ENCODE results near the gene TCEA2. TPM values are rescaled to one million over a fixed set of nuclear protein-coding genes. Genes with fewer than 3 reads are reported as not detected.

The TCEA2 gene
- polyA plus RNA-seq, 5 donors, result 55.7 to 102 (median 79.6) TPM

DNA sequence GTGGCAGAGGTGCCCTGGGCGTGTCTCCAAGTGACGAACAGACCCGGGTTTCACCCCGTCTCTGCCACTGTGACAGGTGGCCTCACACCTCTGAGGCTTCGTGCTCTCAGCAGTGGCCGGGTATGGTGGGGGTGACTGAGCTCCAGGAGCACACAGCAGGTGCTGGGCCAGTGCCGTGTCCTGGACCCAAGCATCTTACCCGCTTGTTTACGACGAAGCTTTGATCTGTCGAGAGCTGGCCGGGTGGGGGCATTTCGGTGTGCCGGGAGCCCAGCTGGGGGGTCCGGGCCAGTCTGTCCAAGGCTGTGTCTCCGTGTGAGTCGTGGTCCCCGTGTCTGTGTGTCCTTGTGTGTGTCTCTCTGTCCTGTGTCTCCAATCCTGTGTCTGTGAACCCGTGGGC lies 28.3 kb downstream of the TCEA2 start:
- no peak for DNase-seq

DNA sequence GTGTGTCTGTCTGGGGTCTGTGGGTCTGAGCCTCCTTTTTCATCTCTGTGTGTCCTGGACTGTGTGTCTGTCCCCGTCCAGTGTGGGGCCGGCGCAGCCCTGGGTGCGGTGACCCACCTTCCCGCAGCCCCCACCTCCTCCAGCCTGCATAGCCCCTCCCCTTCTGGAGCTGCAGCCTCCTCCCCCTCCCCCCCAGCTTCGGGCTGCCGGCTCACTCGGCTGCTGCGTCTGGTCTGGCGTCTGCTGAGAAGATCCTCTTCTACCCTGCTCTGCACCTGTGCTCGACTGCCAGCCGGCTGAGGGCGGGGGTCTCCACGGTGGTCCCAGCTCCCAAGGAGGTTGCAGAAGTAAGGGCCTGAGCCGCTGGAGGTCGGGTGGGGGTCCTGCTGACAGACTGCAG lies 28.8 kb downstream of the TCEA2 start:
- DNase-seq, result no peak

DNA sequence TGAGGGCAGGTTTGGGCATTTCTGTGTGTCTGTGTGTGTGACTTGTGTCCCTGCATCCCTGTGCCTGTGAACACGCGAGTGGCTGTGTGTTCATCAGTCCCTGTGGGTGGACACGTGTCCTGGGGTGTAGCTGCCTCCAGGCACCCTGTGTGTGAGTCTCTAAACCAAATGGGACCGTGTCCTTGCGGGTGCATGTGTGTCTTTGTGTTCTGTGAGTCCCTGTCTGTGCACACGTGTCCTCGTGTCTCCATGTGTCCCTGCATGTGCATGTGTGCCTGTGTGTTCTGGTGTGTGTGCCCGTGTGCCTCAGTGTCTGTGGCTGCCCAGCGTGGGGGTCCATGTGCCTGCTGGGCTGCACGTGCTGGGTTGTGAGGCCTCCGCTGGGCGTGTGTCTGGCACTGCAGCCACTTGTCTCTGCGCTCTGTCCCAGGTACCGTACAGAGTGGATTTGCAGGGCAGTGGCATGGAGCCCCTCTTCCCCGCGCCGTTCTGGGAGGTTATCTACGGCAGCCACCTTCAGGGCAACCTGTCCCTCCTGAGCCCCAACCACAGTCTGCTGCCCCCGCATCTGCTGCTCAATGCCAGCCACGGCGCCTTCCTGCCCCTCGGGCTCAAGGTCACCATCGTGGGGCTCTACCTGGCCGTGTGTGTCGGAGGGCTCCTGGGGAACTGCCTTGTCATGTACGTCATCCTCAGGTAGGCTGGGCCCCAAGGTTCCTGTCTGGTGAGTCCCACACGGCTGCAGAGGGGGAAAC lies 29.4 kb downstream of the TCEA2 start:
- no peak for DNase-seq

DNA sequence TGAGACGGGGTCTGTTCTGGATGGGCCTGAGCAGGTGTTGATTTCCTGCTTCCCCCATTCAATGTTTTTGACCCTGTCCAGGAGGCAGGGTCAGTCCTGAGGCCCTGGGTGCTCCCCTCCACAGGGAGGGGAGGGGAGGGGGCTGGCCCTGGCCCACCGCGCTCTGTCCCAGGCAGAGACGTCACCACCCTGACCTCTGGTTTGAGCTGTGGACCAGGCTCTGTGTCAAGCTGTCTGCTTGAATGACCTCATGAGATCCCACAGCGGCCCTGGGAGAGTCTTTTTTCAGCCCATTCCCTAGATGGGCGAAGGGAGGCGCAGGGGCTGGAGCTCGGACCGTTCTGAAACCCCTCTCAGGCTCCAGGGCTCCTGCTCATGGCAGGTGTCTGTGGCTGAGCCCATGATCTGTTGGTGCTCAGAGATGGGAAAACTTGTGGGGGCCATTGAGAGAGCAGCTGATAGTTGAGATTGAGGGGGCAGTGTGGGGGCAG lies 30.1 kb downstream of the TCEA2 start:
- DNase-seq, result no peak

DNA sequence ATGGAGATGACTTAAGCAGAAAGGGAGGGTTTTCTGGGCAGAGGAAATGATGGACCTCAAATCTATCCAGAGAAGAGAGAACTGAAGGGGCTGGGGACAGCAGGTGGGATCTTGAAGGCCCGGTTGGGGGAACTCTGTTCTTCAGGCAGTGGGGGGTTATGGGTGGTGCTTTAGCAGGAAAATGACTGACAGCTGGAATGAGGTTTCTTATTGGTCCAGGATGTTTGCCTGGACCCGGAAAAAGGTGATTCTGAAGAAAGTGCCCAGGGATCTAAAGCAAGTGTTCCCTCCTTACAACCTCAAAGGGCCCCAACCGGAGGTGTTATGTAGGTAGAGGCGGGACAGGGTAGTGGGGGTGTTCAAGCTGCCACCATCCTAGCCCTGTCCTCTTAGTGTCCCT lies 32.5 kb downstream of the TCEA2 start:
- no peak for DNase-seq

DNA sequence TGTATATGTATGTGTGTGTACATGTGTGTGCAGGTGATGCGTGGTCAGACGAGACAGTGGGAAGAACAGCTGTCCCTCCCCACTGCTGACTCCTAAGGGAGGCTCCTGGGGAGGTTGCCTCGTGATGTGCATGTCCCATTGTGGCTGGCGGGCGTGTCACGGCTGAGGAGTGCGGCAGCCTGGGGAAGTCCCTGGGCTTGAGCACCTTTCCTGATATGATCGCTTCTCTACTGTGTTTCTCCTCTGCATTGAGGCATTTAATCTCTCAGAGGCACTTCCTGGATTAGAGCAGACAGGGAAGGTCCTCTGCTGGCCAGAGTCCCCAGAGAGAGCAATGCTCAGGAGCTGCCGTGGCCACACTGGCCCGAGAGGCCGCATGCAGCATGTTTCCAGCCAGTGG lies 32.9 kb downstream of the TCEA2 start:
- no peak for DNase-seq

DNA sequence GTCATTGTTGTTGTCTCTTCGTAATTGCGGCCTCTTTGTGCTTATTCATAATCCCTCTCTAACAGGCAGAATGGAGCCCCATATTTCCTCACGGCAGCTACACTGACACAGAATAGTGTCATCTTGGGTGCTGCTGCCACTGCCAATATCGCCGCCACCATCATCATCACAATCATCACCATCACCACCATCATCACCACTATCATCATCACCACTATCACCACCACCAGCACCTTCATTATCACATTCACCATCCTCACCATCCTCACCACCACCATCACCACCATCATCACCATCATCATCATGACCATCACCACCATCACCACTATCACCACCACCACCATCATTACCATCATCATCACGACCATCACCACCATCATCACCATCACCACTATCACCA lies 33.5 kb downstream of the TCEA2 start:
- DNase-seq, result no peak

DNA sequence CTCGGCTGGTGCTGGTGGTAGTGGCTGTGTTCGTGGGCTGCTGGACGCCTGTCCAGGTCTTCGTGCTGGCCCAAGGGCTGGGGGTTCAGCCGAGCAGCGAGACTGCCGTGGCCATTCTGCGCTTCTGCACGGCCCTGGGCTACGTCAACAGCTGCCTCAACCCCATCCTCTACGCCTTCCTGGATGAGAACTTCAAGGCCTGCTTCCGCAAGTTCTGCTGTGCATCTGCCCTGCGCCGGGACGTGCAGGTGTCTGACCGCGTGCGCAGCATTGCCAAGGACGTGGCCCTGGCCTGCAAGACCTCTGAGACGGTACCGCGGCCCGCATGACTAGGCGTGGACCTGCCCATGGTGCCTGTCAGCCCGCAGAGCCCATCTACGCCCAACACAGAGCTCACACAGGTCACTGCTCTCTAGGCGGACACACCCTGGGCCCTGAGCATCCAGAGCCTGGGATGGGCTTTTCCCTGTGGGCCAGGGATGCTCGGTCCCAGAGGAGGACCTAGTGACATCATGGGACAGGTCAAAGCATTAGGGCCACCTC lies 35.5 kb downstream of the TCEA2 start:
- DNase-seq, result no peak

DNA sequence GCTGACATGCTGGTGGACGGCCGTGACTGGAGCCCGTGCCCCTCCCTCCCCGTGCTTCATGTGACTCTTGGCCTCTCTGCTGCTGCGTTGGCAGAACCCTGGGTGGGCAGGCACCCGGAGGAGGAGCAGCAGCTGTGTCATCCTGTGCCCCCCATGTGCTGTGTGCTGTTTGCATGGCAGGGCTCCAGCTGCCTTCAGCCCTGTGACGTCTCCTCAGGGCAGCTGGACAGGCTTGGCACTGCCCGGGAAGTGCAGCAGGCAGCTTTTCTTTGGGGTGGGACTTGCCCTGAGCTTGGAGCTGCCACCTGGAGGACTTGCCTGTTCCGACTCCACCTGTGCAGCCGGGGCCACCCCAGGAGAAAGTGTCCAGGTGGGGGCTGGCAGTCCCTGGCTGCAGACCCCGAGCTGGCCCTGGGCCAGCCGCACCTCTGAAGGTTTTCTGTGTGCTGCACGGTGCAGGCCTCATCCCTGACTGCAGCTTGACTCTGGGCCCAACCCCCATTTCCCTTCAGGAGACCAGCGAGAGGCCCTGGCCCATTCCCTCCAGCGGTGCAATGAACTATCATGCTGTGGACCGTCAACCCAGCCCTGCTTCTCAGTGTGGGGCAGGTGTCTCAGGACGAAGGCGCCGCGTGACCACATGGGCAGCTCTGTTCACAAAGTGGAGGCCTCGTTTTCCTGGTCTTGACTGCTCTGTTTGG lies 36.2 kb downstream of the TCEA2 start:
- DNase-seq, result no peak

DNA sequence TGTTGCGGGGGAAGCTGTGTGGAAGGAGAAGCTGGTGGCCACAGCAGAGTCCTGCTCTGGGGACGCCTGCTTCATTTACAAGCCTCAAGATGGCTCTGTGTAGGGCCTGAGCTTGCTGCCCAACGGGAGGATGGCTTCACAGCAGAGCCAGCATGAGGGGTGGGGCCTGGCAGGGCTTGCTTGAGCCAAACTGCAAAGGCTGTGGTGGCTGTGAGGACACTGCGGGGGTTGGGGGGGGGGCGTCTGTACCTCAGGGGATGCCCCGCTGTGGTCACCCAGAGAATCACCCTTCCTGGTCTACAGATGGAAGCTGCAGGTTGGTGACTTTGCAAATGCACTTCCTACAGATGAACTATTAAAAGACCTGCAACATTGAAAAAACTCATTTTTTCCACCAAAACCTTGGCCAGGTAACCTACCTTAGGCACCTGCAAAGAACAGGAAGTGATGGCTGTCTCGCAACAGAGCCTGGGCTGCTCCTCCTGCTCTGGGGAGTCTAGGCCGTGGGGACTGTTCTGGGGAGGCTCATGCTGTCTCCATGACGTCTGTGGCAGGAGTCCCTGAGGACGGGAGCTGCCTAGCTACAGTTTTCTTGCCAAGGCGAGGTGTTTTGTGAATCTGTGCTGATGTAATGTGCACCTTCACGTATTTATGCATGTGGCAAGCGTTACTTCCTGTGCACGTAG lies 37.0 kb downstream of the TCEA2 start:
- DNase-seq, result no peak

DNA sequence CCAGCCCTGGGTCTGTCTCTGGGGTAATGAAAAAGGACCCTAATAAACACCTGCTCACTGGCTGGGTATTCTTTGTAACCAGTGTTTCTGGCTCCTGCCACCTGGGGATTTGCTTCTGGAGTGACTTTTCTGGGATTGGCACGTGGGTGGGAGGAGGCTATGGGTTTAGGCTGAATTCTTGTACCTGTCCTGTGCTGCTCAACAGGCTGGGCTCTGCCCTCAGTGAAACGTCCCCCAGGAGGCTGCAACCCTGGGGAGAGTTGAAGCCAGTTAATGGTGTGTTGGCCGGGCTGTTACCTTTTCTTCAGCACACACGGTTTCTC lies 37.5 kb downstream of the TCEA2 start:
- DNase-seq, result no peak

DNA sequence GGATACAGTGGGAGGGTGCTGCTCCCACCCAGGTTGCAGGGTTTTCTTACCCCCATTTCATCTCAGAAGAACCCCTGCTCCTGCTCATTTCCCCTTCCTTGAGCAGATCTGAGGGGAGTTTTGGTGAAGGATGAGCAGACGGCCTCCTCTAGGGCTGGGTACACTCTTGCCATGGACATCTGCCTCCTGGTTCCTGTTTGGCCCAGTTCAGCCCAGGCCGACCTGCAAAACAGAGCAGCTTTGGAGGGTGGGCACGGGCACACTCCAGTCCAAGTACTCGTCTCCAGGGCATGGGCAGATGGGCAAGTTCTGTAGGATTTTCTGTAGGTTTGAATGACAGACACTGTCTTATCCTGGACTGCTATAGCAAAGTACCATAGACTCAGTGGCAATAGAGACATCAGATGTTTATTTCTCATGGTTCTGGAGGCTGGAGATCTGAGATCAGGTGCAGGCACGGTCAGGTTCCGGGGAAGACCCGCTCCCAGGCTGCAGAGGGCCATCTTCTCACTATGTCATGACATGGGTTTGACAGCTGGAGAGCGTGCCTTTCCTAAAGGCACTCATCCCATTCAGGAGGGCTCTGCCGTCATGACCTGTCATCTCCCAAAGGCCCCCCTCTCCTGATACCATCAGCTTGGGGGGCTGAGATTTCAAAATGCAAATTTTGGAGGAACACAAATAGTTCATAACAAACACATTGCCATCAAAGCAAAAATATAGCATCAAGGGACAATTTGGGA lies 38.1 kb downstream of the TCEA2 start:
- DNase-seq, result no peak

DNA sequence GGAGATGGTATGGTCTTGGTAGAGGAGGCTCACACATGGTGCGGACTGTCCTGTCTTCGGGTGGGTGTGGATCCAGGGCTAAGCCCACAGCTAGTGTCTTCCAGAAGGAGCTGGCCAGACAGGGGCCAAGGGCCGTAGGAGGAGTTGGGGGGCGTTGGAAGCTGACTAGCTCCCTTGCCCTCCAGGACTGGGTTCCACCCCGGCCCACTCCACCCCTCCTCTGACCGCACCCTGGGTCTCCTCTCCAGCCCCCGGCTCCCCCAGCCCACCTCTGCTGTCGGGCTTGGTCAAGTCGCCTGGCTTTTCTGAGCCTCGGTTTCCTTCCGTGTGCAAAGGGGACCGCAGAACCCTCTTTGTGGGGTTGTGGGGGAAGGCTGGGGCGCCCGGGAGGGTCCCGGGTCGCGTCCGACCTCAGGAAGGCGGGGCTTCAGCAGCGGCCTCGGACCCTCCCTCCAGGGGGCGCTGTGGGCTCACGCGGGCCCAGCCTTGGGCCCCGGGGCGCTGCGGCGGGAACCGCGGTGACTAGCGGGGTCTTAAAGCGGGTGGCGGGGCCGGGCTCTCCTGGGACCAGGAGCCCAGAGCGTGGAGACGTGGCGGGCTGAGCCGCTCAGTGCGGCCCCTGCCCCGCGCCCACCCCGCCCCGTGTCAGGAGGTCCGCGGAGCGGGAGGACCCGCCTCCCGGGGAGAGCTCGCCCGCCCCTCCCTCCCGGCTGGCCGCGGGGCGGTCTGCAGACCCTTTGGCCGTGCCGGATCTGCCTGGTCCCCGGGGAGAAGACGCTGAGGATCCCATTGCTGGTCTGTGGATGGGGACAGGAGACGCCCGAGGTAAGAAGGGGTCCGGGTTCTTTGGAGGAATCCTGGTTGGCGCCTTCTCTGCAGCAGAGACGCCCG lies 39.0 kb downstream of the TCEA2 start:
- DNase-seq, result no peak

DNA sequence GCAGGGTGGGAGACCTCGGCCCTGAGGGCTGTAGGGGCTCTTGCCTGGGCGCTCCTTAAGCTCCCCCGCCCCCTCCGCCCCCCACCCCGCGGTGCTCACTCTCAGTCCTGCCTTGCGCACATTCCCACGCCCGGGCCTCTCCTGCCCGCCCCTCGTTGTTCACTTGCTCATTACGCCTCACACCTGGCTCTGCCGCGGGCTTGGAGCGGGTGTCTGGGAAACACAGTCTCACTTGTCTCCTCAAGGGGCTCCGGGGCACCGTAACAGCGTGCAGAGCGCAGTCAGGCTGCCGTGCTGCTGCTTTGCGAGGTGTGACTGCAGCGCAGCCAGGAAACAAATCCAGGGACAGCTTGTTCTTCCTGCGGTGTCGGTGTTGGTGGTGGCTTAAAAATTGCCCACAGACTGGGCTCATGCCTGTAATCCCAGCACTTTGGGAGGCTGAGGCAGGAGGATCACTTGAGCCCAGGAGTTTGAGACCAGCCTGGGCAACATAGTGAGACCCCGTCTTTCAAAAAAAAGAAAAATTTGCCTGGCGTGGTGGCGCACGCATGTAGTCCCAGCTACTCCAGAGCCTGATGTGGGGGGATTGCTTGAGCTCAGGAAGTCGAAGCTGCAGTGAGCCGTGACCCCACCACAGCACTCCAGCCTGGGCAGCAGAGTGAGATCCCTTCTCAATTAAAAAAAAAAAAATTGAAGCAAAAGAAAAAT lies 39.8 kb downstream of the TCEA2 start:
- no peak for DNase-seq

DNA sequence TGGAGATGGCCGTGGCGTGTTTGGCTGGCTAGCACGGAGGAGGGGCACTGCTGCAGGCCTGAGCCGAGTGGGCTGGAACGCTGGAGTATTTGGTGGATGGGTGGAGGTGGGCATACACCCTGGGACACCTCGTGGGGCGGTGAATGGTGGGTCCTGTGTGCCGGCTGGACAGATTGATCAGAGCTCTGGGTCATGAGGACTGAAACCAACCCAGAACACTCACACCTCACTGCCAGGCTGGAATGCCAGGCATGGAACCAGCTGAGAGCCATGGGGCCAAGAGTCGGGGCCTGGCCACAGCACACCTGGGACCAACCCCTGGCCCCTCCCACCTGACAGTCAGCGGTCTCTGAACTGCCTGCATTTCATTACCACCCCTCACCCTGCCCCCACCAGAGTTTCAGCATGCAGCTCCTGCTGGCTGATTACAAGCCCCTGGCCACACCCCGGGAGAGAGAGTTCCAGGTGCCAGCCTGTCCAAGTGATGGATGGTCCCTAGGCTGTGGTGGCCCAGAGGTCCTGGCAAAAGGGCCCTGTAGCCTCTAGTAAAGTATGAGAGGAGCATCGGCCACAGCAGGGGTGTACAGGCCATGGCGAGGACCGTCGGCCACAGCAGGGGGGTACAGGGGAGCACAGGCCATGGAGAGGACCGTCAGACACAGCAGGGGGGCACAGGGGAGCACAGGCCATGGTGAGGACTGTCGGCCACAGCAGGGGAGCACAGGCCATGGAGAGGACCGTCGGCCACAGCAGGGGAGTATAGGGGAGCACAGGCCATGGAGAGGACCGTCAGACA lies 41.1 kb downstream of the TCEA2 start:
- no peak for DNase-seq

DNA sequence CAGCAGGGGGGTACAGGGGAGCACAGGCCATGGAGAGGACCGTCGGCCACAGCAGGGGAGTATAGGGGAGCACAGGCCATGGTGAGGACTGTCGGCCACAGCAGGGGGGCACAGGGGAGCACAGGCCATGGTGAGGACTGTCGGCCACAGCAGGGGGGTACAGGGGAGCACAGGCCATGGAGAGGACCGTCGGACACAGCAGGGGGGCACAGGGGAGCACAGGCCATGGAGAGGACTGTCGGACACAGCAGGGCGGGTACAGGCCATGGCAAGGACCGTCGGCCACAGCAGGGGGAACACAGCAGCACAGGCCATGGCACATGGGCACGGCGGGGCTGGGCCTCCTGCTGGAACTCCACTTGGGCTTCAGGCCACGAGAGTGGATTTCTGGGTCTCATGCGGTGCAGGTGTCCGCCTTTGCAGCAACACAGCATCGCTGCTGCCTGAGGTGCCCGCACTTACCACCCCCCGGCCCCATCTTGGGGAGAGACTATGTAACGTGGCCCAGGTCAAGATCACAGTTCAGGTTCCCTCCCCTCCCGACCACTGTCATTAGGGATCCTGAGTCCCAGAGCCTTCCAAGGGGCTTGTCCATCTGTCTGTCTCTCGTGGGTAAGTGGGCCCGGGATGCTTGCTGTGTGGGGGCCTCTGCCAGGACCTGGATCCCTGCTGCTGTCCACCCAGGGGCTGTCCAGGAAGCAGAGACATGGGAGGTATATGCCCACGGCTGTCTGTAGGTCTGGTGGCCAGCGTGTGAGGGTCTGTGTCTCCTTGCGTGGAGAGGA lies 41.9 kb downstream of the TCEA2 start:
- no peak for DNase-seq

DNA sequence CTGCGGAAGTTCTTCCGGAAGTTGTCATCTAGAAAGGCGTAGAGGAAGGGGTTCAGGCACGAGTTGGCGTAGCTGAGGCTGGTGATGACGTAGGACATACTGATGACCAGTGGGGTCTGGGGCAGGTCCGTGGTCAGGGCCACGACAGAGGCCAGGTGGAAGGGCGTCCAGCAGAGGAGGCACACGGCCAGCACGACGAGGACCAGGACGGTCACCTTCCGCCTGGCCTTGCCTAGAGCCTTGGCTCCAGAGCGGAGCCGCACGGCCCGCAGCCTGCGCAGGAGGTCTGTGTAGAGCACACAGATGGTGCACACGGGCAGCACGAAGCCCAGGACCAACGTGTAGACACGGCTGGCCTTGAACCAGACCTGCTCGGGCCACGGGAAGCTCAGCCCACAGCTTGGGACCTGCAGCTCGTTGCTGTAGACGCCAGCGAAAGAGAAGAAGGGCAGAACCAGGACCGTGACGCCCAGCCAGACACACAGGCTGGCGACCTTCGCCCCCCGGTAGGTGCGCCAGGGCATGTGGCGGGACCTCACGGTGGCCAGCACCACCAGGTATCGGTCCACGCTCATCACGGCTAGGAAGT lies 42.9 kb downstream of the TCEA2 start:
- DNase-seq, result no peak

DNA sequence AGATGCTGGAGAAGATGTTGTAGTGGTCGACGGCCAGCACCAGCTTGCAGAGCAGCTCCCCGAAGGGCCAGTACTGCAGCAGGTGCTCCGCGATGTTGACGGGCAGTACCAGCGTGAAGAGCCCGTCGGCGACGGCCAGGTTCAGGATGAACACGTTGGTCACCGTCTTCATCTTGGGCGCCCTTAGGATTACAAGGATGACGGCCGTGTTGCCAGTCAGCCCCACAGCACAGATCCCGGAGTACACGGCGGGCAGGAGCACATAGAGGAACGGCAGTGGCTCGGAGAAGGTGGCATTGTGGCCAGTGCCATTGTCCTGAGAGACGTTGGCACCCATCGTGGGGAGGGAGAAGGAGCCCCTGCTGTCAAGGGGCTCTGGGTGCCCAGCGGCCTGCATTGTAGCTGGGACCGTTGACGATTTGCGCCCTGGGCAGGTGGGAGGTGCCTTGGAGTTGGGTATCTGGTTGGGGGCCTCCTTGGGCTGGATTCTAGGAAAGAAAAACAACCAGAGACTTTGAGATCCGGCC lies 43.5 kb downstream of the TCEA2 start:
- no peak for DNase-seq
